OCI-LY3 (cell line): ENCODE measurements around the gene VAC14.

Source experiments
- H2AFZ ChIP-seq: fragments of 200-600, 300-600 bp; shearing (Covaris generic); 2 replicates; pipeline ENCODE4 v1.6.0; 2014; ENCODE audit warnings: antibody characterized with exemption, low read depth, low read length
- H3K27ac ChIP-seq: fragments of 200-600, 300-600 bp; sonication (generic); 2 replicates; pipeline ENCODE4 v1.5.1; 2014; ENCODE audit warnings: mild to moderate bottlenecking, low read length, moderate library complexity, mixed read lengths
- H3K27me3 ChIP-seq: fragments of 200-600, 300-600 bp; sonication (generic); 2 replicates; pipeline ENCODE4 v1.6.1; 2014; ENCODE audit warnings: low read depth, low read length, mixed read lengths
- H3K36me3 ChIP-seq: fragments of 200-600, 300-600 bp; sonication (generic); replicated peaks from 2 replicates; pipeline ENCODE3; 2014; ENCODE audit warnings: low read depth, low read length, mixed read lengths
- H3K4me1 ChIP-seq: fragments of 300-600, 200-600 bp; sonication (generic); 2 replicates; pipeline ENCODE4 v1.6.1; 2014; ENCODE audit warnings: low read length, mixed read lengths
- H3K4me2 ChIP-seq: fragments of 200-600, 300-600 bp; sonication (generic); 2 replicates; pipeline ENCODE4 v1.6.1; 2014; ENCODE audit warnings: low read length, mixed read lengths
- H3K4me3 ChIP-seq: fragments of 300-600, 200-600 bp; sonication (generic); 2 replicates; pipeline ENCODE4 v1.5.1; 2014; ENCODE audit warnings: antibody characterized with exemption, mild to moderate bottlenecking, low read length, moderate library complexity
- H3K79me2 ChIP-seq: fragments of 300-600, 200-600 bp; shearing (Covaris generic); 2 replicates; pipeline ENCODE4 v1.6.1; 2014; ENCODE audit warnings: mild to moderate bottlenecking, low read length, mixed read lengths
- H3K9ac ChIP-seq: fragments of 300-600, 200-600 bp; shearing (Covaris generic); 2 replicates; pipeline ENCODE4 v1.6.0; 2014; ENCODE audit warnings: mild to moderate bottlenecking, low read length, moderate library complexity
- H3K9me3 ChIP-seq: fragments of 200-600, 300-600 bp; shearing (Covaris generic); 2 replicates; pipeline ENCODE4 v1.6.1; 2014; ENCODE audit warnings: low read length, mixed read lengths; ENCODE audit not compliant: insufficient read depth
- H4K20me1 ChIP-seq: fragments of 200-600, 300-600 bp; sonication (generic); 2 replicates; pipeline ENCODE4 v1.6.1; 2016; ENCODE audit warnings: low read length, mixed read lengths; ENCODE audit not compliant: insufficient read depth
- EZH2phosphoT487 ChIP-seq: fragments of 200-600 bp; shearing (Covaris generic); IDR thresholded peaks from 2 replicates; pipeline ENCODE4 v1.6.1; 2018; ENCODE audit warnings: antibody characterized with exemption, mixed run types, low read depth
- TF ChIP-seq, protein P1 (sequence below): fragments of 200-600, 300-600 bp; sonication (generic); IDR thresholded peaks from 2 replicates; pipeline ENCODE4 v1.5.1; 2014; ENCODE audit warnings: antibody characterized with exemption, low read length, low read depth

Gene VAC14

DNA sequence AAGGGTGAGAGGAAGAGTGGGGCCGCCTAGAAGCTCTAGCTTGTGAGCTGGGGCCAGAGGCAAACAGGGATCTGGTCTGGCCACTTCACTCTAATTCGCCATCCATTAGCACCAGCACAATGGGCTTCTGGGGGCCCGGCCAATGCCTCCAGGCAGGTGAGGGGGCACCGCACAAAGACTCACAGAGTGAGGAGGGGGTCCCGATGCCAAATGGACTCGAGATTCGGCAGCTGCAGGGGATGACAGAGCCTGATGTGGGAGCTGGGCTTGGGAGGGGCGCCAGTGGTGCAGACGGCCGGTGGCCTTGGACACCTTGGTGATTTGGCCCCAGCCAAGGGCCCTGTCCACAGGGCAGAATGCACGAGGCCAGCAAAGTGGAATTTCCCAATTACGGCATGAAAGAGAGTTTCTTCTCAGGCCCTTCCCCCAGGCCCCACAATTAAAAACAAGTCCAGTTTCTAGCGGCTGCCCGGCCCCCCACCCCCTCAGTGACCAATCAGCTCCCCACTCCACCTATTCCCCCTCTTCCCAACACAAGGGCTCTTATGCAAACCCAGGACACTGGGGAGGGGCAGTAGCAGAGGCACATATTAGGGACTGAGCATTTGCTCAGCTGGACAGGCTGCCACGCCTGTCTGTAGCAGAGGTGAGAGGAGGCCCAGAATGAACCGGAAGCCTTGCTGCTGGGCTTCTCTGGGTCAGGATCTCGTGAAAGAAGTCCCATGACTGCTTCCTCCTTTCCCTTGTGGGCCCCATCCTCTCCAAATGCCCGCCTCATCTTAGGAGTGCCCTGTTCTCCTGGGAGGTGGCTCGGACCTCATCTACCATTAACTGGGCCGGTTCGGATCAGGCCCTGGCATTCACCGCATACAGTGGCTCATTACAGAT is 75.7 kb downstream of the VAC14 start:
- Histone ChIP-seq H2AFZ (no peak overlapping the region), H3K4me2 (no peak overlapping the region), H3K27ac (no peak overlapping the region), H3K9me3 (no peaks in the 10 kb centered on the region), H3K79me2 (no peaks in the 10 kb centered on the region), H4K20me1 (0 out of 2 replicates have a peak, but pooled peaks cover 2% of the 10 kb centered on the region), H3K9ac (no peak overlapping the region), H3K36me3 (no peaks in the 10 kb centered on the region), H3K4me3 (no peak overlapping the region), H3K4me1 (no peaks in the 10 kb centered on the region), H3K27me3 (no peaks in the 10 kb centered on the region)
- no peak for TF ChIP-seq EZH2phosphoT487
- TF ChIP-seq, protein P1, sequence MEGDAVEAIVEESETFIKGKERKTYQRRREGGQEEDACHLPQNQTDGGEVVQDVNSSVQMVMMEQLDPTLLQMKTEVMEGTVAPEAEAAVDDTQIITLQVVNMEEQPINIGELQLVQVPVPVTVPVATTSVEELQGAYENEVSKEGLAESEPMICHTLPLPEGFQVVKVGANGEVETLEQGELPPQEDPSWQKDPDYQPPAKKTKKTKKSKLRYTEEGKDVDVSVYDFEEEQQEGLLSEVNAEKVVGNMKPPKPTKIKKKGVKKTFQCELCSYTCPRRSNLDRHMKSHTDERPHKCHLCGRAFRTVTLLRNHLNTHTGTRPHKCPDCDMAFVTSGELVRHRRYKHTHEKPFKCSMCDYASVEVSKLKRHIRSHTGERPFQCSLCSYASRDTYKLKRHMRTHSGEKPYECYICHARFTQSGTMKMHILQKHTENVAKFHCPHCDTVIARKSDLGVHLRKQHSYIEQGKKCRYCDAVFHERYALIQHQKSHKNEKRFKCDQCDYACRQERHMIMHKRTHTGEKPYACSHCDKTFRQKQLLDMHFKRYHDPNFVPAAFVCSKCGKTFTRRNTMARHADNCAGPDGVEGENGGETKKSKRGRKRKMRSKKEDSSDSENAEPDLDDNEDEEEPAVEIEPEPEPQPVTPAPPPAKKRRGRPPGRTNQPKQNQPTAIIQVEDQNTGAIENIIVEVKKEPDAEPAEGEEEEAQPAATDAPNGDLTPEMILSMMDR = no peak

DNA sequence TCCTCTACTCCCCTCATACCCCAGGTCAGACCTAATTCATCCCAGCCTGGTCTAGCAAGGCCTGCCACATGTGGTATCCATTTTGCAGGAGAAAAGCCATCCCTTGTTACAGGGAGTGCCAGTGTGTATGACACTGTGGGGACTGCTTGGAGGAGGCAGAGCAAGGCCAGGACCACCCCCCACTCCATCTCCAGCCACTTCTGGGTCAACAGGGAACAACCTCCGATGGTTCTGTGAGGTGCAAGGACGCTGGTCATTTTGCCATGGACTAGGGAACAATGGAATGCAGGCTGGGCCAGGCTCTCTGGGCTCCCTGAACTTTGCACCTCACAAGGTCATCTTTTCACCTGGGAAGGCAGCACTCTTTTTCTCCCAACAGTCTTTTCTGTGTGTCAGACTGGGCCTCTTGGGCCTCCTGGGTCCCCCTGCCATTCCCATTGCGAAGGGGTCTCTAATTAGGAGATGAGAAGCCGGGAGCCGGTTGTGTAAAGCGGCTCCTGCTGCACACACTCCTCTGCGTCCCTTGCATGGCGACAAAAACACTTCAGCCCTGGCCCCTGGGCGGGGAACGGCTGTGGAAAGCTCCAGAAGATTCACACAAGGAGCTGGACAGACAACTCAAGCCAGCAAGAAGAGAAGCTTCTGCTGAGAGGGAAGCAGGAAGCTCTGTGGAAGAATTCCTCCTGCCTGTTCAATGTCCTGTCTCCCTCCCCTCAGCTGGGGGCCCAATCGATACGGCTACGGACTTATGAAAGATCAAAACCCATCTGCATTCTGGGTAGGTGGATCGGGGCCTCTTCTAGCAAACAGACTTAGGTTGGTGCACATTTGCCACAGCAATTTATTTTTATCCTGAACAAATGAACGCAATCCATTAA is 76.6 kb downstream of the VAC14 start:
- Histone ChIP-seq H3K9ac (no peak overlapping the region), H3K27me3 (no peaks in the 10 kb centered on the region), H3K4me3 (no peak overlapping the region), H3K27ac (no peak overlapping the region), H3K79me2 (no peaks in the 10 kb centered on the region), H3K4me1 (no peaks in the 10 kb centered on the region), H3K36me3 (no peaks in the 10 kb centered on the region), H3K9me3 (no peaks in the 10 kb centered on the region), H2AFZ (no peak overlapping the region), H3K4me2 (no peak overlapping the region), H4K20me1 (0 out of 2 replicates have a peak, but pooled peaks cover 2% of the 10 kb centered on the region)
- TF ChIP-seq, protein P1 = no peak
- TF ChIP-seq EZH2phosphoT487 = no peak

DNA sequence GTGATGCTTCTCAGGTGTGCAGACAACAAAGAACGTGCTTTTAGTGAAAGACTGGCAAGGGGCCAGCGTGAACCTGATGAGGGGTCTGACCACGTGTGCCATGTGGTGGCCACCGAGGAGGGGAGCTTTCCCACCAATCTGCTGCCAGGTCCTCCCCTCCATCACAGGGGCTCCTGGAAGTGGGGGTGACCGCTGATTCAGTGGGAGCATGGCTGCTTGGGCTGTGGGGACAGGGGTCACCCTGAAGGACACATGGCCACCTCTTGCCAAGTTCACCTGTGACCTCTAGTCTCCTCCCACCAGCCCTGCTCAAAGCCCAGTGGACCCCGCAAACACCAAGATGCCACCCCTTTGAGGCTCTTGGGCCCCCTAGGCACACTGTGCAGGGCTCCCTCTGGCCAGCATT is 77.2 kb downstream of the VAC14 start:
- no peak overlapping the region for H3K4me3 ChIP-seq
- no peak overlapping the region for H3K4me2 ChIP-seq
- H3K27ac ChIP-seq = no peak overlapping the region
- no peak for TF ChIP-seq EZH2phosphoT487
- TF ChIP-seq, protein P1 = no peak
- H3K4me1 ChIP-seq = no peaks in the 10 kb centered on the region
- no peaks in the 10 kb centered on the region for H3K36me3 ChIP-seq
- no peaks in the 10 kb centered on the region for H3K27me3 ChIP-seq
- H4K20me1 ChIP-seq = 0 out of 2 replicates have a peak, but pooled peaks cover 2% of the 10 kb centered on the region
- H3K79me2 ChIP-seq = no peaks in the 10 kb centered on the region
- H2AFZ ChIP-seq = no peak overlapping the region
- no peaks in the 10 kb centered on the region for H3K9me3 ChIP-seq
- no peak overlapping the region for H3K9ac ChIP-seq
